ENCODE data around the gene KDM5B.
"Not testable (repeated sequence)": the region's sequence is repeated elsewhere in the genome, so short reads cannot be mapped to it uniquely, and the experiment has no call there.

The KDM5B gene

DNA sequence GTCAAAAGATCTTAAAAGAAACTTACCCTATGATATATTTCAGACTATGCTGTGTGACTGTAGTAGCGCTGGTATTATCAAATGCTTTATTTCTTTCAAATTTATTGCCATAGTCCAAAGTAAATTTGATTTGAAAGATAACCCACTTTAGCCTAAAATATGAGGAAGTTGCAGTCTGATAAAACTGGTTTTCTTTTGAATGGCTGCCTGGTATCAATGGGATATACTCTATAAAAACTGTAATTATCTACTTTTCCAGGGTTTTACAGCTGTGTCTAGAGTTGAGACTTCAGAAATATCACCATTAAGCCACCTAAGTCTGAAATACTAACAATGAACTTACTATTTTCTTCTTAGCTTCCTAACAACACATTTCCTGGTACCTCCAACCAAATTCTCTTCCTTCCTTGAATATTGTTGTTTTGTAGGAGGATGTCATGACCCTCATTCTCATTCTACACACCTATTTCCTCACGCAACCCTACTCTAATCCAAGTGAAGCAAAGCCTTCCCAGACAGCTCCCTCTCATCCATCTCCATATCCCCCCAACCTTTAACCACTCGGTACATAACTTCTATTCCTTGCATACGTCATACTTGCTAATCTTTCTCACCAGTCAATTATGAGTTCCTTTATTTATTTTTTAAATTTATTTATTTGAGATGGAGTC, 17.0 kb downstream of the KDM5B start:
- no peak for DNase-seq

DNA sequence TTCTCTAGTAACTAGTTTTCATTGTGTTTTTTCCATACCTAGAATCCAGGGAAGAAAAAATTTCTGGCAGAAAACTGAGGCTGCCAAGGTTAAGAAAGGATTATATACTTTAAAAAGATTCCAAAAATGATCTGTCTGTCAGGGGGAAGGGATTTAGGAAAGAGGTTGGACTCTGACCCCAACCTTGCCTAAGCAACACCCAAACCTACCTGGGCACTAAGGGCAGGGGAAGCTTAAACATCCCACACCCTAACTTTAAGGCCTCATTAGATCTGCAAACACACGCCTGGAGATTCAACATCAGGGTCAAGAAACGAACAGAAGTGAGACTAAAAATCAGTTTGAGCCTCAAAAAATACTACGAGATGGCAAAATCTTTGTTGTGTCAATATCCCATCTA, 19.4 kb downstream of the KDM5B start:
- DNase-seq: no peak

DNA sequence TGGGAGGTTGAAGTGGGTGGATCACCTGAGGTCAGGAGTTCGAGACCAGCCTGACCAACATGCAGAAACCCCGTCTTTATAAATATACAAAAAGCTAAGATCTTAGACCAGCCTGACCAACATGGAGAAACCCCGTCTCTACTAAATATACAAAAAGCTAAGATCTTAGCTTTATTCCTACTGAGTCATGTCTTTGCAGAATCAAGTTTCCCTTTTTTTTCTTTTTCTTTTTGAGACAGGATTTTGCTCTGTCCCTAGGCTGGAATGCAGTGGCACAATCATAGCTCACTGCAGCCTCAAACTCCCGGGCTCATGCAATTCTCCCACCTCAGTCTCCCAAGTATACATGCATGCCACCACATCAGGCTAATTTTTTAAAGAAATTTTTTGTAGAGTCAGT, 21.4 kb downstream of the KDM5B start:
- no peak for DNase-seq

DNA sequence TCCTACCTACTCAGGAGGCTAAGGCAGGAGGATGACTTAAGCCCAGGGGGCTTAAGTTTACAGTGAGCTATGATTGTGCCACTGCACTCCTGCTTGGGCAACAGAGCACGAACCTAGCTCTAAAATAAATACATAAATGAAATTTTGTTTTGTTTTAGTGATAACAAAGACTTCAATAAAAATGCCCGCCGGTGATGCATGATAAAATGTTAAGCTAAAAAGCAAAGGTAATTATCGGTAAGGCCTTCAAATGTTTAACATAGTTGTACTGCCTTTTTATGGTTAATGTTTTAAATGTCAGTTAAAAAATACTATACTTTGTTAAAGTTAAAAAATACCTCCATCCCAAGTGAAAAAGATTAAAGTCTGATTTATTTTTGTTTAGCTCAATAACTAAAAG, 27.0 kb downstream of the KDM5B start:
- DNase-seq: no peak

DNA sequence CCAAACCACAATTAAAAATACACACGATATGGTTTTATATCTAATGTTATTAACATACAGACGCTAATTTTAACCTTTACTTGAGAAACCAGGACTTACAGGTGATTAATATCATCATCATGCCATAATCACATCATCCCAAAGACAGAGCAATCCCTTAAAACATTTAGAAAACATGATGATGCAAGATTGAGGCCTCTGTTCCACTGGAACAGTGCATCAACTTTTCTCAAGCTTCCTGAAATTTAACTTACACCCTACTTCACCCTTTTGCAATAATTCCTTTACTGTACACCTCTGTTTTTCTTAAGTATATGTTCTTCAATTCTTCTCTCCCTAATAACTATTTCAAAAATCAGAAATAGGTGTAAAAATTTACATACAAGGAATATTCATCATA, 38.1 kb downstream of the KDM5B start:
- no peak for DNase-seq

DNA sequence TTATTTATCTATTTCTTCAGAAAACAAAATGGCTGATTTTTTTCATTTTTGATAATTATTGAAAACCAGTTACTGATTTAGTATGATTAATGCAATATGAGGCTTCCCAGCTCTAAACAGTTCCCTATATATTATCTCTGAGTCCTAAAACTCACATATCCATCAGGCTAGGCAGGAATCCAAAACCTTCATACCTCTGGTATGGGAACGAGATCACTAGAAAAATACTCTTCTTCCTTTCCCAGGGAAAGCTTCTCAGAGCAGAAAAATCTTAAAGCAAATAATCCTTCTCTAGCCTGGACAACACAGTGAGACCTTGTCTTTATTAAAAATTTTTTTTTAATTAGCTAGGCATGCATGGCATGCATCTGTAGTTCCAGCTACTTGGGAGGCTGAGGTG, 42.5 kb downstream of the KDM5B start:
- DNase-seq: no peak

DNA sequence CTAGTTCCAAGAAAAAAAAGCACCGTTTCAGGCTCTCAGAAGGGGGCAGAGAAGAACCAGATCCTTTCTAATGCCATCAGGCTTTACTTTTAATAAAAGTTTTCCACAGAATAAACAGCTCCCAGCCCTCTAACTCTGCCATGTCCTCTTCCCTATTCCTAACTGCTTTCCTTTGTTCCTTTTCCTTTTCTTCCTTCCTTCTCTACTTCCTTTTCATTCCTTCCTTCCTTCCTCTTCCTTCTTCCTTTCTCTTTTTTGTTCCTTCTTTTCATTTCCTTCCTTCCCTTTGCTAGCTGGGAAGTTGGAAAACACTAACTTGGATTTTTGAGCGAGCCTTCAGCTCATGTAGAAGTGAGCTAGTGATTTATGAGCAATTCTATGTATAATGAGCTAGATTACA, 46.2 kb downstream of the KDM5B start:
- DNase-seq: no peak

DNA sequence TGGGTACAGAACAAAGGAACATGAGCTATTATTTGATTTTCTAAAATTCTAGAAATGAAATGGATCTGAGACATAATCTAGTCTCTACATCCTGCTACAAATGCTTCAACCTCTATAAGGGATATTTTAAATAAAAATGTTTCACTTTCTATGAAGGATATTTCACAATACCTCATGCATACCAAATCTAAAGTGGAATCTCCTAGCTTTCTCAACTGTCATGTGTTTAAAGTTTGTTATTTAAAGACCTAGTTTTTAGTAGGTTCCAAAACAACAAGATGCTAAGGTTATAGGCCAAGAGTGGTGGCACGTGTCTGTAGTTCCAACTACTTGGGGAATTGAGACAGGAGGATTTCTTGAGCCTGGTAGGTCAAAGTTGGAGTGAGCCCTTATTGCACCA, 47.6 kb downstream of the KDM5B start:
- DNase-seq: no peak

DNA sequence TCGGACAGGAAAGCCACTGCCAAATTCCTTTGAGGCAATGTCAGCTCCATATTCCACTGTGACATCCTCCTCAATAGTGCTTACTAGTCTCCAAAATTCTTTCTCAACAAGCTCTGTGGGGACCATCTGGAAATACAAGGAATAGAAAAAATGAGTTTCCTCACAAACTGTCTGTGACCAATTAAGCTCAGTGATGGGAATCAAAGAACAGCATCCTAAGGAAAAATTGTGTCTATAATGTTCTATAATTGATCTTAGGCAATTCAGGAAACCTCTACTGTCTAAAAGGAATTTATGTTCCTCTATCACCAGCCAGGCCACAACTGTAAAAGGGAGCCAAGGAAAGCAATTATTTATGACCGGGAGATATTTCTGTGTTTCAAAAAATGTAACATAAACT, 51.8 kb downstream of the KDM5B start:
- no peak for DNase-seq

DNA sequence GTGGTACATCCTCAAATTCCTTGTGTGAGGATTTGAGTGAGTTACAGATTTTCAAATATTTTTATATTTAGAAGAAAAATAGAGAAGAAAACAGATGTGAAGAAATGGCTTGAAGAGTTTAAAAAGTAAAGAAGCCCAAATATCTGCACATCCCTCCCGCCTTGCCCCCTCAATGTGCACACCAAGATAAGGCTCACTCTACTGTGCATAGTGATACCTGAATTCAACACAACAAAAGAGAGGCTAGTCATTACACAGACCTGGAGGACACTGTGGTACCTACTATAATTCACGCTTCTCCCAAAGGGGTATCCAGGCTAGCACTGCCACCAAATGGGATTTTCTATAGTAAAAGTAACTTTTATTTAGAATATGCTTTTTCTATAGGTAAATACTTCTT, 53.9 kb downstream of the KDM5B start:
- no peak for DNase-seq

DNA sequence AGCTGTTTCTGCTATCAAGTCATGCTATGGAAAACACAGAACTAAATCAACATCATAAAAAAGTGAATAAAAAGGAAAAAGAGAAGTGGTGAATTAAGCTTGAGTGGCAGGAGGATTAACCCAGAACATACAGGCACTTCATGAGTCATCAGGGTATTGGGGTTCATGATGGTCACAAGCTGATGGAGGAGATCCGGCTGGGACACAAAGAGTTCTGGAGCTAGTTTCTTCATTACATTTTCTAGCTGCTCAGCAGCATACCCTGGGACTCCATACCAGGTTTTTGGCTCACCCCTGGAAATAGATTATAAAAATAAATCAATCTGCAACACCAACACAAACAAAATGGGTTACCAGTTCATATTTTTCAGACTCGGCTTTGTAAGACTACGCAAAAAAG, 55.4 kb downstream of the KDM5B start:
- DNase-seq: no peak

DNA sequence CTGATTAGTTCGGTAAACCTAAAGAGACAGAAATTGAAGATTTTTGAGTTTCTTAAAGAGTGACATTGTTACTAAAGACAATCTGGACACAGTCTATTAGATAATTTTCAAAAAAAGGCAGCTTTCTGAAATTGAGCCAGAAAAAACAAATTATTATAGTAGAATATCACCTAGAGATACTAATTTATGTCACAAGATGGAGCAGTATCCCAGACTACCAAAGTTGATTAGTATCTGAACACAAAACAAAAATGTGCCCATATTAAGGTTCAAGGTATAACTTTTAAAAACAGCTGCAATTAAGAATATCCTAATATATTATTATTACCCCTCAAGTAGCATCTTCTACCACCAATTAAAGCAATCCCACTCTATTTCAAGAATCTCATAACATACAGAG, 57.5 kb downstream of the KDM5B start:
- no peak for DNase-seq

DNA sequence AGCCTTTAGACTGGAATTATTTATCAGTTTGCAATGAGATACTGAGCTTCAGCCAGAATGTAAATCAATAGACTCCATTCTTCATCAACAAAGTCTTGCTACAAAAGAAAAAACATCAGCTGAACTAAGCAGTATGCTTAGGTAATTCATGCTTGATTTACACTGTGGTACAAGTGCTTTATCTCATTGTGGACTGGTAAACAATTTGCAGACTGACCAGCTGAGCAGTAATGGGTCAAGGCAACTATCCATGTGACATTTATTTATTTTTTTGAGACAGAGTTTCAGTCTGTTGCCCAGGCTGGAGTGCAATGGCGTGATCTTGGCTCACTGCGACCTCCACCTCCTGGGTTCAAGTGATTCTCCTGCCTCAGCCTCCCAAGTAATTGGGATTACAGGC, 58.2 kb downstream of the KDM5B start:
- no peak for DNase-seq

DNA sequence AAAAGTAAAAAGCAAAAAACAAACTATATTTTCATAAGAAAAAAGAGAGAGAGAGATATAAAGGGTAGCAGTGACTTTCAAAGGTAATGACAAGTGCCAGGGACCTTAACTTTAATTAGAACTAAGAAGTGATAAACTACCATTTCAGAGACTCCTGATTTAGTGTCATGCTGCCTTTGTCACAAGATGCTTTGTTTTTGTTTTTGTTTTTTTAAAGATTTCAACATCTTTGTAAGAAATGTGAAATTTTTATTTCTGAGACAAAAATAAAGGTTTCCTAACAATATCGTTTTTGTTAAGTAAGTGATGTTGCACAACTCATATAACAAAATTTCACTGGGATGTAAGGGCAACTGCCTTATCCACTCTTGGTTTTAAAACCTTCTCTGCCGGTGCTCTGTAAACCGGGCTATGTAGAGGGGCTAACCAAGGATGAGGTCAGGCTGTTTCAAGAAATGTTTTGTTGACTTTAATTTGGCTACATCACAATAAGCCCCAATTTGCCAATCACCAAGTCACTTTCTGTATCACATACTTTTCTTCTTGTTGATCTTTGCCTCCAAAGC, 62.8 kb downstream of the KDM5B start:
- no peak for DNase-seq

DNA sequence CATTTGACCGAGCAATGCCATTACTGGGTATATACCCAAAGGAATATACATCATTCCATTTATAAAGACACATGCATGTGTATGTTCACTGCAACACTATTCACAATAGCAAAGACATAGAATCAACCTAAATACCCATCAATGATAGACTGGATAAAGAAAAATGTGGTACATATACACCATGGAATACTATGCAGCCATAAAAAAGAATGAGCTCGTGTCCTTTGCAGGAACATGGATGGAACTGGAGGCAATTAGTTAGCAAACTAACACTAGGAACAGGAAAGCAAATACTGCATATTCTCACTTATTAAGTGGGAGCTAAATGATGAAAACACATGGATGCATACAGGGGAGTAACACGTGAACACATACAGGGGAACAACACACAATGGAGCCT, 63.5 kb downstream of the KDM5B start:
- DNase-seq: not testable (repeated sequence)

DNA sequence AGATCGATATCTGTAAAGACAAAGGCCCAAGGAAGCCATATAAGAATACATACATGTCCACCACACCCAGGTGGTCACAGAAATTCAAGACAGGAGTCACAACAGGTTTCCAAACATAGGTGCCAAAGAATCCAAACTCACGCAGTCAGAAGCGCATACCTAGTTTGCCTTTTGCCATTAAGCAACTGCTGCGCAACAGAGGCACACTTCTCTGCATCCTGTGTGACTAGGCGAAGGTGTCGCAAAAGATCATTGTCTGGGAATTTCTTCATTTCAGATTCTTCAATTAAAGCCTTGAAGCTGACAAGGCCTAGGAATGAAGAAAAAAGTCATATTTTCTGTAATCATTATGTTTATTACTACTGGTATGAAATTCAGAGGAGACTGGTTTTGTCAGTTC, 65.7 kb downstream of the KDM5B start:
- DNase-seq: no peak

DNA sequence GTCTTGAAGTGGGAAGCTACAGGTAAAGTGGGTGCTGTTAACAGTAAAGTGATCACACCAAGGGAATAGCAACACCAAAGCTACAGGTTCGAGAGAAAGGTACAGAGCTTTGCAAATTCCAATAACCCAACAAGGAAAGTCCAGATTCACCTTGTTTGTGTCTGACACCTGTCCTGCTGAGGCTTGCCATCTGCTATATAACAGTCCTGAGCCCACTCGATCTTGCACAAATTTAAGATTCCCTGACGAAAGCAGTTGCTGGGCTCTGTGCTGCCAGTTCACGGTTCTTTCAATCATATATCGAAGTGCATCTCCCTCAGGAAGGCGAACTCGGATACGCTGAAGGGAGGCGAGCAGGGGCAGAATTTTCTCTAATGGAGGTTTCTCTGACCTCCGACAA, 75.0 kb downstream of the KDM5B start:
- DNase-seq: no peak

DNA sequence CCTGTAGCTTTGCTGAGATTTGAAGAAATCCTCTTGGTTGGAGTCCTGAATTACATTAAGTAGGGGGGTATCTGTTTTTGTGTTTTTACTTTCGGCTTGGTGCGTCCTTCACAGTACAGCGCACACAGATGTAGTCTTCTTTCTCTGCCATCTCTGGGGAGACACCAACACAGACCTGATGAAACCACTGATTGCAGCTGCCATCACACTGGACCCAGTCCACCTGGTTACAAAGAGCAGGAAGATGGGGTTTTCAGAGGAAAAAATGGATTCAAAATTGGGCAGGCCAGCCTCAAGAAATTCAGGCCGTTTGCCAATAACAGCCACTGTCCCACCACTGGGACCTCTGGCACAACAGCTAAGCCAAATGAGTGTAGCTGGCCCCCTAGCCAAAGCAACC, 79.3 kb downstream of the KDM5B start:
- no peak for DNase-seq

DNA sequence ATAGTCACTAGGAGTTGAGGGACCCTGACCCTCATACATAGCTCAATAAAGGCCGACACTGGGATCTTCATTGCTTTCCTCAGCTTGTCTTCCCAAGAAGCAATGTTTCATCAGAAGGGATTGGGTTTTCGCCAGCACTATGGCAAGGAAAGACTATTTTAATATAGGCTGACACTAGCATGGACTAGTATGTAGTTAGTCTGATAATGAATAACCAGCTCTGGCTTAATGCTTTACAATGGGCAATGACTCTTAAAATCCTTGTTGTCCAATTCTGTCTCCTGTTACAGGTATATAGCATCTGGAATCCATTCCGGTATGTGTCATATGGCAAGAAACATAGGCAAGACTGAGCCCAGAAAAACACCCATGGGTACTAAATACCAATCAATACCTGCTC, 82.7 kb downstream of the KDM5B start:
- DNase-seq: no peak

DNA sequence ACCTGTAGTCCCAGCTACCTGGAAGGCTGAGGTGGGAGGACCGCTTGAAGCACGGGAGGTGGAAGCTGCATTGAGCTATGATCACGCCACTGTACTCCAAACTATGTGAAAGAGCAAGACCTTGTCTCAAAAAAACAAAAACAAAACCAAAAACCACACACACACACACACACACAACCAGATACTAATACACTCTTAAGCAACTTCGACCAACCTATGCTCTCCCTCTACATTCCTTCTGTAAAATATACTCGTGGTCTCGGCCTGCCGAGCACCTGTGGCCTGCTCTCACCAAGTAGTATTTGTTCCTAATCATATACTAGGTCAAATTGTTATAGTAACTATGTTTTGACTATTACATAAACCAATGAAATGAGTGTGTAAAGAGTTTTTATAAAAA, 84.5 kb downstream of the KDM5B start:
- no peak for DNase-seq

DNA sequence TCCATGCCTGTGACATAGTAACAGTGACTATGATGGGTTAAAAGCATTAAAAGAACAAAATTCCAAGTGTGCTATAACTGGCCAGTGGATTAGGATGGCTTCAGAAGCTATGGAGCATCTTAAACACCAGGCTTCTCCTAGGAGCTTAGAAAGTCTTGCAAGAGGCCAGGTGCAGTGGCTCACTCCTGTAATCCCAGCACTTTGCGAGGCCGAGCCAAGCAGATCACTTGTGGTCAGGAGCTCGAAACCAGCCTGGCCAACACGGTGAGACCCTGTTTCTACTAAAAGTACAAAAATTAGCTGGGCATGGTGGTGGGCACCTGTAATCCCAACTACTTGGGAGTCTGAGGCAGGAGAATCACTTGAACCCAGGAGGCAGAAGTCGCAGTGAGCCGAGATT, 85.2 kb downstream of the KDM5B start:
- DNase-seq: not testable (repeated sequence)

DNA sequence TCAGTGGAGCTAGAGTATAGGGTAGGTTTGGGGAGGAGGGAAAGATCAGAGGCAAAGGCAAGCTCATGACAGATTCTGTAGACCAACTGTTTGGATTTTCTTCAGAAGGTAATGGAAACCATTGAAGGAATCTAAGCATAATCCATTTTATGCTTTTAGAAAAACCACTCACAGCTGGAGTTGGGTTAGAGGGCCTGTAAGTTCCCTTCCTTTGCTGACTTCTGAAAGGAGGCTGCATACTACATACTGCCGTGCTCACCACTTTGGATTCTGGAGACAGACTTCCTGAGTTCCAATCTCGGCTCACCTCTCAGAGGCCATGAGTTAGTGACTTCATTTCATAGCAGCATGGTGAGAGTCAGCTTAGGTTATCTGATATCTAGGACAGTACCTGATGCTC, 91.6 kb downstream of the KDM5B start:
- no peak for DNase-seq

DNA sequence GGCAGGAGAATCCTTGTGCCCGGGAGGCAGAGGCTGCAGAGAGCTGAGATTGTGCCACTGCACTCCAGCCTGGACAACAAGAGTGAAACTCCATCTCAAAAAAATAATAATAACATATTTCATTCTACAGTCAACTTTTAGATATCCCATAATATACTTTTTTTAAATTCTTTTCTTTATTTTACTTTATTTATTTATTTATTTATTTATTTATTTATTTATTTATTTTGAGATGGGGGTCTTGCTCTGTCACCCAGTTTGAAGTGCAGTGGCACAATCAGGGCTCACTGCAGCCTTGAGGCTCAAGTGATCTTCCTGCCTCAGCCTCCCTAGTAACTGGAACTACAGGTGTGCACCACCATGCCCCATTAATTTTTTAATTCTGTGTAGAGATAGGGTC, 94.0 kb downstream of the KDM5B start:
- DNase-seq: not testable (repeated sequence)

DNA sequence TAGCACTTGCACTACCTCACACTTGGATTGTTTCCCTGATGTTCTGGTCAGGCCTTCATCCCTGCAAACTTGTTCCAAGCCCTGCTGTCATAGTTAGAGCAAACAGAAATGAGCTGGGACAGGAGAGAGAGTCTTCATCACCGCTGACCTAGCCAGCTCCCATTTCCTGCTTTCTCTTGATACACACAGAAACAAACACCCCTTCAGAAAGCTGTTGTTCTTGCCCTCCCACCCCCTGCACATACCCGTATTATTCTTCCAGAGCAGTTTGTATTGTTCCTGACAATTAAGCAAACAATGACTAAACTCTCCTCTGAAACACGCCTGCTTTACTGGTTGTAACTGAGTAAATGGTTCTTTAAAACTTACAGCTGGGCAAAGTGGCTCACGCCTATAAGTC, 95.1 kb downstream of the KDM5B start:
- no peak for DNase-seq

DNA sequence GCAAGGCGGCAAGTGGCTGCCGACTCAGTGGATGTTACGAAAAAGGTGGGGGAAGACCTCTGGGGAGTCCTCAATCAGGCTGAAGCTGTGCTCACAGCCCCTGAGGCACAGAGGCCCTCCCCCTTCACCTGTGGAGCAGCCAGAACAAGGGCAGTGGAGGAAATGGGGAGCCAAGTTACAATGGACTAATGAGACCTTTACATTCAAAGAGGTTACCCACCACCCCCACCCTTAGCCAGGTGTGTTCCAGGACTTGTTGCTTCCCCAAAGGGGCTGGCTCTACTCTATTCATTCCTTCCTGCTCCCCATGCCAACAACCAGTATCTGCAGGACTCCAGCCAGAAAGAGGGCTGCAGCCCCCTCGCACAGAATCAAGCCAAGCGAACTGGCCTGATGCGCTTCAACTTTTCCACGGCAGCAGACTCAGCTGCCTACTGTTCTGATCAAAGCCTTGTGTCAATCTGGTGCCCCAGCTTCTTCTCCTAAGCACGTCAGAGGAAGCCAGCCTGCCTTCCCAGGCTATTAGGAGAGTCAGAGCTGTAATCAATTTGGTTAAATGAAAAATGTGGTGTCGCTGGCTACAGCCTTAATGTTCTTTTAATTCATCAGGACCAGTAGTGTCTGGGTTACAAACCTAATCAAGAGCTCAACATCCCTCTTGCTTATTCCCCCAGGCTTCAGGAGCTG, 96.1 kb downstream of the KDM5B start:
- no peak for DNase-seq

Data from activated CD4-positive, alpha-beta T cell treated with anti-CD3 and anti-CD28 coated beads, Interleukin-2, amount 50 U/mL, for 16 hours (primary cell).